ENCODE data around the gene SH3RF3.

Gene SH3RF3

DNA sequence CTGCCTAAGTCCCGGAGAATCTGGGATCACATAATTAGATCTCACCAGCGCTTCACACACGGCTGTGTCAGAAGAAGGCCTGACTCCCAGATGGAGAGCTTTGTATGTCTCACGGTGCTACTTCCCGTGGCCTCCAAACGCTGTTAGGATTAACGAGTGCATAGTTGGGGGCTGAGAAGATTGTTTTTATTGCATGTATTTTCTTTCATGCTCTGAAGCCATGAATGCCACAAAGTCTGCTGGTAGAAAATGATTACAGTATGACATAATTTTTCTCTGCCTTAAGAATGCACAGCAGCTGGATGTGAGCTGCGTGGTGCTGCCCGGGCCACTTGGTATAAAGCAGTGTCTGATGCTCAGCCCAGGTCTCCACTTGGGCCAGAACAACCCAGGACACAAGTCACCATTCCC is 318.3 kb downstream of the SH3RF3 start:
- peak; percentile 58 for DNase-seq

DNA sequence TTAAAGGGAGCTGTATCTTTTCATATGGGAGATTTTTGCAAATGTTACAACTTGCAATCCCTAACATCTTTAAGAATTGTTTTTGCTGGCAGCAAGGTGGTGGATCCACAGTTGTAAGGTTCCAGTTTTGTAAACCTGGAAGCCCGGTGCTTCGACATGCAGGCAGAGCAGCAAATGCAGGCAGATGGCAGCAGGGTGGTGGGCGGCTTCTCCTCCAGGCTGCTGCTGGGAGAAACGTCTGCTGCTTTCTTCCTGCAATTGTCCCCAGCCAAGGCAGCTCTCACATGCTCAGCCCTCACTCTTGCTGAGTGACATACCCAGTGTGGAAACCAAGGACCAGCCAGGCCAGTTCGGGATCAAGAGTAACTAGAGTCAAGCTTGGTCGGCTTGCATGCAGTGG is 318.8 kb downstream of the SH3RF3 start:
- no peak for DNase-seq

DNA sequence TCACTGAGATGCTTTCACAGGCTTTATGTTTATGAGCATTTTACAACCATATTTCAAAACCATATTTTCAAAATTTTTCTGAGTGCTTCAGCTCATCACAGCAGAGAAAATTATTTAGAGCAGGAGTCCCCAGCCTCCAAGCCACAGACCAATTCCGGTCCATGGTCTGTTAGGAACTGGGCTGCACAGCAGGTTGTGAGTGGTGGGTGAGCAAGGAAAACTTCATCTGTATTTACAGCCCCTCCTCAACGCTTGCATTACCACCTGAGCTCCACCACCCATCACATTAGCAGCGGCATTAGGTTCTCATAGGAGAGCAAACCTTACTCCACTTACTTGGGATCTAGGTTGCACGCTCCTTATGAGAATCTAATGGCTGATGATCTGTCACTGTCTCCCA is 319.2 kb downstream of the SH3RF3 start:
- DNase-seq = no peak

DNA sequence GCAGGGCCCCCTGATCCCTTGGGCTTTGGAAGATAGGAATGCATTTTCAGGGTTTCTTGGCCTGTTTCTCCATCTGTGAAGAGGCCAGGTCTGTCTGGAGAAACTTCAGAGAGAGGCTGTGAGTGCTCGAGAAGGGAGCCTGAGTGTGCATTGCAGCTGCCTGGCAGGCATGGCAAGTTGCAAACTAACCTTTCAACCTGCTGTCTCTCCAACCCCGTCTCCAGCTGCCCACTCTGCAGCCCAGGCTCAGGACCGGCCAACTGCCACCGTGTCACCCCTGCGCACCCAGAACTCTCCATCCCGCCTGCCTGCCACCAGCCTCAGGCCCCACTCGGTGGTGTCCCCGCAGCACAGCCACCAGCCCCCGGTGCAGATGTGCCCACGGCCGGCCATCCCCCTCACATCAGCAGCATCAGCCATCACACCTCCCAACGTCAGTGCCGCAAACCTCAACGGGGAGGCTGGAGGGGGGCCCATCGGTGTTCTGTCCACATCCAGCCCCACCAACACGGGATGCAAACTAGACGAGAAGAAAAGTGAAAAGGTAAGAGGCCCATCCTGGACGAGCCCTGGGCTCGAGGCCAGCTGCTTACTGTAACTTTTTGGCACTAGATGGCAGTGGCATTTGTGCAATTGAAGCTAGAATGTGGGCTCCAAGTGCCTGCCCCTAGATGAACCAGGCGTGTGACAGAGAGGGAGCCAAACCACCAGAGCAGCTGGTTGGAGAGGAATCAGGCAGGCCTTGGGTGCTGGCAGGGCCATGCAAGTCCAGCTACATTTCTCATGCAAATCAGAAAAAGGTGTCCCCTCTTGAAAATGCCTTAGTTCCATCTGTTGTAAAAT is 320.2 kb downstream of the SH3RF3 start:
- no peak for DNase-seq

DNA sequence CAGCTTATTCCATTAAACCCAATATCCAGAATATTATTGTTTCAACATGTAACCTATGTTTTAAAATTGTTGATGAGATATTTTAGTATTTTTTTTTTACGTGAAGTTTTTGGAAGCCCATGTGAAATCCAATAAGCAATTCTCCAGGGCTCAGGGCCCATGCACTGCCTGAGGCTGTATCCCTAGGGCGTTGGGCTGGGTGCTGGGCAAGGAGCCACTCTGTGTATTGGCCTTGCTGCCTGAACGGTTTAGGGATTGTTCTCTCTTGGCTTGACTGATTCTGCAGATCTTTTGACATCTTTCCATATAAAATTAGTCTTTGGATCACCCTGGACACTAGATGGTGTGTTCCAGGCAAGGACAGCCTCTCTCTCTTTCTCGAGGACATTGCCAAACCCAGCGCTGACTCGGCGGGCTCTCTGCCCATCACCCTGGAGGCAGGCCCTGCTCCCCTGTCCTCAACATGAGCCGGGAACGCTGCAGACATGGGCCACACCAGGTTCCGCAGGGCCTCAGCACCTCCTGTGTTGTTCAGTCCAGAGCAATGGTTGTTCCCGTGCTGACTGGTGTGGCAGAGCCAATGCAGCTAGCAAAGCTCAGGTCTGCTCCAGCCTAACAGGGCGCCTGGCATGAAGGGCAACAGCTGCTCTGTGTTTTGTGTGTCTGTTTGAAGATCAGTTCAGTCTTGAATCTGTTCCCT is 321.7 kb downstream of the SH3RF3 start:
- DNase-seq = no peak

DNA sequence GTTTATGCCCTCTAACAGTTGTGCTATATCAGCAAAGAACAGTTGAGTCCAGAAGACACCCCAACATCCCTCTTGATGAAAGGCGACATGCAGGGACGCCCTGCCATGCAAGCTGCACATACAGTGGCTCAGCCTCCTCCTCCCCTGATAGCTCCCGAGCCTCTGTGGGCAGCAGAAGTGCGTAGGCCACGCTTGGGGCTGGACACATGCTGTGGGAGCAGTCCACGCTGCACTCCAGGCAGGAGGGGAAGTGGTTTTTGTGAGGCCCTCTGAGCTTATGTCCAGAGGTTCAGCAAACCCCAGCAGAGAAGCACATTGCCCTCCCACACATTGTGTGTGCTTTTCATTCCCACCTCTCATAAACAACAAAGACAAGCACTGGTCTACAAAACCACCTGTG is 322.7 kb downstream of the SH3RF3 start:
- no peak for DNase-seq

DNA sequence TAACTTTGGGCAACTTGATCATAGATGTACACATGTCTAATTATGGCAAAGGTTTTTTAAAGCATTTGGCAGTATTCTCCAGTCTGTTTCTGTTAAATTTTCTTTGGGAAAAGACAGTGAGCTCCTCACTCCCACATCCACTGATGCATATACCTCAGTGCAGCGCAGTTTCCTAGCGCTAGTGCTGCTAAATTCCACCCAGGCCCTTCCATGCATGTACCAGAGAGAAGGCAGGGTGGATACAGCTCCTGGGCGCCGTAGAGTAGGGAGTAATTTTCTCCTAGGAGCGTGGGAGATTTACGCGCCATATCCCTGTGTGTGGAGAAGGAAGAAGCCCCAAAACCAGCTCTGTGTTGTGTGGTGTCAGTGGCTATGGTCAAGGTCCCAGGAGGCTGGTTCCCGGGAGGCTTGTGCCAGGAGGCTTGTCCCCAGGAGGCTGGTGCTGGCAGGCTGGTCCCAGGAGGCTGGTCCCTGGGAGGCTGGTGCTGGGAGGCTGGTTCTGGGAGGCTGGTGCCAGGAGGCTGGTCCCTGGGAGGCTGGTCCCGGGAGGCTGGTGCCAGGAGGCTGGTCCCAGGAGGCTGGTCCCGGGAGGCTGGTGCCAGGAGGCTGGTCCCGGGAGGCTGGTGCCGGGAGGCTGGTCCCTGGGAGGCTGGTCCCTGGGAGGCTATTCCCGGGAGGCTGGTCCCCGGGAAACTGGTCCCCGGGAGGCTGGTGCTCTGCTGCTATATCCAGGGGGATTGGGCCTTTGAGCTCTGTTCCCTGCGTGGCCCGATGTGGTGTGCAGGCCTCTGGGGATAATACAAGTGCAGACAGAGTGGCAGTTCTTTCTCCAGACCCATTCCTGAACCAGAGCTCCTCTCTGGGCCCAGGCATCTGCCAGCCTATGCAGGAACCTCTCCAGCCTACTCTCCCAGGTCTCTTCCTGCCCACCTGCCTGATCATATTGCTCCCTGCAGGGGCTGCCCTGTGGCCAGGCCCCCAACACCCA is 323.6 kb downstream of the SH3RF3 start:
- DNase-seq = no peak

DNA sequence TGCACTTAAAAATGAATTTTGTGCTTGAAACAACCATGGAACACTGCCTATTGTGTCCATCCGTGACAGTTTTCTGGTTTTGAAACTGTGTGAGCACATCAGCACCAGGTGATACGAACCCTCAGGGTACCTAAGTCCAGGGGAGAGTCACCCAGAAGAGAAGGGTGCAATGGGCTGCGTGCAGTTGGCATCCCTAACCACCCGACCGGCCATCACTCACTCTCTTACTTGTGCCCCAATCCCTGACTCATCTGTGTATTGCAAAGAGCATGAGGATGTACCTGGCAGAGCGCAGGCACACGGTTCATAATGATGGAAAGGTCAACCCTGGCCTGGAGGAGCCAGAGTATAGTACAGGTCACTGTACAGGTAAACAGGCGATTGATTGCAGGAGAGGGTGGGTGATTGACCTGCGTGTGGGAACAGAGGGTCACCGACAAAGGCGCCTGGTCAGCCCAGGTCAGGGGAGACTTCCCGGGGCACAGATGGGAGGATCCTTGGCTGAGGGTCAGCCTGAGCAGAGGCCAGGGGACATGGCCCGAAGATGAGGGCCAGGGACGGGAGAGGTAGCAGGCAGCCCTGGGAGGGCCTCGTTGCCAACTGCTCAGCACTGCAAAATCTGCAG is 324.5 kb downstream of the SH3RF3 start:
- no peak for DNase-seq

DNA sequence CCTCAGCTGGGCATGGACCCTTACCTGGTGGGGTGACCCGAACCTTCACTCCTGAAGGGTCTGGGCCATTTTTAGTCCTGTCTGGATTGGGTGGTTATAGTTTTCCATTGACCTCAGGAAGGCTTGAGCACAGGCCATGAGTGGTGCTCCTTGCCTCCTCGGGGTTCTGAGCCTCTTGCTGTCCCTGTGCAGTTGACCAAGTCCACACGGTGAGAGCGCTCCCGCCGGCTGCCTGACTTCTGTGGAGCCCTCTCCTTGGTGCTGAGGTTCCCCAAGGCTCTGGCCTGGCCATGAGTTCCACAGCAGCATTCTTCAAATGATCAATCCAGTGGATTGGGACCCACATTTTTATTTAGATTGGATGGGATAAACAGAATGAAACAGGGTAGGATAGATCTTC is 325.3 kb downstream of the SH3RF3 start:
- DNase-seq = no peak

DNA sequence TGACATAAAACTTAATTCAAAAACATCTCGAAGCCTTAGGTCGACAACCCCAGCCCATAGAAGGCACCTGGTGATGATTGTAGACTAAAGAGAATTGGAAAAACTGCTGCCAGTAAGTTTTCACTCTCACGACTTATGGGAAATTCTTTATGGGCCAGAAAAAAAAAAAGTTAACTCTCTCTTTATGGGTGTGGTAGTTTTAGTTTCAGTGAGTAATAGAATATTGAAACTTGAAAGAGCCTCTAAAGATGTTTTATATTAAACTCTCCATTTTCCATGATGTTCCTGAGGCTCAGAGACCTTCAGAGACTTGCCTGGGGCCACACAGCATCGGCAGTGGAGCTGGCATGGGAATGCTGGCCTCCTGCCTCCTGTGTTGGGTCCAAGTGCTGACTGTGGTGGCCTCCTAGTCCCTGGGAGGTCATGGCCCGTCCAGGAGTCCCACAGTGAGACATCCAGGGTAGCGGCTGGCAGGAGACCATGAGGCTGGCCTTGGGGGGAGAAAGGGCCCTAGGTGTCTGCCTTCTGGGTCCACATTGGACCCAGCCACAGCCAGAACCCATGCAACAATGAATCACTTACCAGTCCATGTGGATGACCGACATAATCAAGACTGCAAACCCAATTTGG is 325.9 kb downstream of the SH3RF3 start:
- no peak for DNase-seq

DNA sequence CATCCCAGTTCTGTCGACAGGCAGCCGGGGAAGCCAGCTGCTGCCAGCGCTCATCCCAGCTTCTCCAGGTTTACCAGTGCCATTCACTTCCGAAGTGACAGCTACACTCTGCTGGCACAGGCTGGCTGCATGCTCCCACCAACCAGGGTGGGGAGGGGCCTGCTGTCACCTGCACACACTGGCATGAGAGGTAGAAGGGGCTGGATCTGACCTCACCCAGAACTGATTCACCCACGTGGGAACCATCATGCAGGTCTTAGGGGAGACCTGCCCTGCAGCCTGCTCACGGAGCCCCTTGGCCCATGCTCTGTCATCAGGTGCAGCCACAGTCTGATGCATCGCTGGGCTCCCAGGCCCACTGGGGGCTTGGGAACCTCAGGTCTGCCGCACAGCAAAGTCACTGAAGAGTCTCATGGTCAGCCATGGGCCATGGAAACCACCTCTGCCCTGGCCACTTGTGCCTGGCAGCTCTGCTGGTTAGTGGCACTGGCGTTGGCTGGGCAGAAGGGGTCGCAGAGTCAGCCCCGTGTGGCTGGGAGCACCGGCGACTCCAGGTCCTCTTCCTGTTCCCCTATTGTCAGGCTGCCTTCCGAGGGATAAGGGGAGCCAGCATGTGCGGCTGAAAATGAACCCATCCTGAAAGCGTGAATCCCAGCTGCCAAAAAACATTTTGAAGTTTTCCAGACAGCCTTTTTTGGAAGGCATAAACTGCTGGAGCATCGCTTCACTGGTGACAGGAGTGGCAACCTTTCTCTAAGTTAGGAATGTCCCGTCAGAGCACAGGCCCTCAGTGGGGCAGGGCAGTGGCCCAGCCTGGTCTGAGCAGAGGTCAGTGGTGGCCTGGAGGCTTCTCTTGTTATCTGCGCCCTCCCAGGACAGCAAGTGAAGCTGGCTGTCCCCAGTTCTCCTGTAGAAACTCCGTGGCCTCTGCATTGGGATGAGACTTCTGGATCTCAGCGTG is 327.0 kb downstream of the SH3RF3 start:
- no peak for DNase-seq

DNA sequence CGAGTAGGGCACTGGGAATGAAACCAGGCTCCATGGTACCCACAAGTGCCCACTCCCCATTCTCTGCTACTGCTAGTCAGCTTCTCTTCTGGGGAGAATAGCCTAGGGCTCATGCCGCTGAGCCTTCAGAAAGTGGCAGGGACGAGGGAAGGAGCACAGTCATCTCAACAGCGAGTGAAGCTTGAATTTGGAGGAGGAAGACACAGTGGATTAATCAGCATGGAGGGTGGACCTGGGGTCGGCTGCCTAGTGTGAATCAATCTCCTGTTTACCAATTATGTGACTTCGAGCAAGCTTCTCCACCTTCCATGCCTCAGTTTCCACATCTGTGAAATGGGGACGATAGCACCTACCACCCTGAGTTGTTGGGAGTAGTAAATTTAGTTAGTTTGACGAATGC is 327.8 kb downstream of the SH3RF3 start:
- DNase-seq = no peak

DNA sequence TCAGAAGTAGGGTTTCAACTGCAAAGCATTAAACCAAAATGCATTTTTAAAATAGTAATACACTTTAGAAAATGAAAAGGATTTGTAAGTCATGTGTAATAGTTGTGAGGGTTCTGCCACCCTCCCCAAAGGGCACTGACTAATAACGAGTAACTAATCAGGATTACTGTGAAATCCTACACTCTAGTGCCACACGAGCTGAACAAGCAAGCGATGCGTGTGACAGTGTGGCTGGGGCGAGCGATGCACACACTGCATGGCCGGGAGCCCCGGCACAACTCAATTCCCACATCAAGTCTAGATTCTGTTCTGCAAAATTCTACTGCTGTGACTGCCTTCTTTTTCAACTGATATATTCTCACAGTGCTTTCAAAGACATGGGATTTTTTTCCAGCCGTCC is 328.4 kb downstream of the SH3RF3 start:
- no peak for DNase-seq

DNA sequence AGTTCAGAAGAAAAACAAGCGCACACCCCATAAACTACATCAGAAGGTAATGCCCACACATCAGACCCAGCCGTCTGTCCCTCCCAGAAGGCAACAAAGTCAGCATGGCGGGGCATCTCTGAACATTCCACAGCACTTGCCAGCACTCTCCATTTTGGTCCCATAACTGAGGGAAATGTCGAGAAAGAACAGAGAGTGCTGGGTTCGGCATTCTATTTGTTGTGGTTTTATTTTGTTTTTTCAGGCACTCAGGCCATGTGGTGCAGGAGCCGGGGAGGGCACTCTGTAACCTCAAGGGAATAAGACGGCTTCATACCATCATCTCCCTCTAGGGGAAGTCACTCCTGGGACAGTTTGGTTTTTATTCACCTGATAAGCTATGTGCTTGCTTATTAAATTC is 328.8 kb downstream of the SH3RF3 start:
- no peak for DNase-seq

DNA sequence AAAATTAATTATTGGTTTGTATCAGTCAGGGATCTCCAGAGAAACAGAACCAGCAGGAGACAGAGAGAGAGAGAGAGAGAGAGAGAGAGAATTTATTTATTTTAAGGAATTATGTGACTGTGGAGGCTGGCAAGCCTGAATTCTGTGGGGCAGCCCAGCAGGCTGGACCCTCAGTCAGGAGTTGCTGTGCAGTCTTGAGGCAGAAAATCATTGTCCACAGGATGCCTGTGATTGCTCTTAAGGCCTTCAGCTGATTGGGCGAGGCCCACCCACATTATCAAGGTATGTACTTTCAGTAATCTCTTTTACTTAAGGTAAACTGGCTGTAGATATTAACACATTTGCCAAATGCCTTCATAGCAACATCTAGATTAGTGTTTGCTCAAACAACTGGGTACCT is 329.5 kb downstream of the SH3RF3 start:
- no peak for DNase-seq

DNA sequence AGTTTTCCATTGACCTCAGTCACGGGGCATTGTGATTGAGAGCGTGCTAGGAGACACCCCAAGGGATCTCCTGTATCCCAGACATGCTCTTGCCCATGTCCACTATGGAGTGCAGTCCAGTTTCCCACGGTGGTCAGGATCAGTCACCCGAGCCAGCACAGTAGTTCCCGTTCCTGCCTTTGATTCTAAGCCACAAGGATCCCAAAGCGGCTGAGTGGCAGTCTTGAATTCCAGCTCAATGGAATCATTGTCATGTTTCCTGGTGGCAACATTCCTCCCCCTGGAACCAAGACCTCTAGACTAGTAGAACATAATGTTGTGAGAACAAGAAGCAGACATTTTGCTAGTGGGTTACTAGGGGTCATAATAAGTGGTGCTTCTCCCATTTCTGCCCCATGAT is 330.5 kb downstream of the SH3RF3 start:
- DNase-seq = no peak

DNA sequence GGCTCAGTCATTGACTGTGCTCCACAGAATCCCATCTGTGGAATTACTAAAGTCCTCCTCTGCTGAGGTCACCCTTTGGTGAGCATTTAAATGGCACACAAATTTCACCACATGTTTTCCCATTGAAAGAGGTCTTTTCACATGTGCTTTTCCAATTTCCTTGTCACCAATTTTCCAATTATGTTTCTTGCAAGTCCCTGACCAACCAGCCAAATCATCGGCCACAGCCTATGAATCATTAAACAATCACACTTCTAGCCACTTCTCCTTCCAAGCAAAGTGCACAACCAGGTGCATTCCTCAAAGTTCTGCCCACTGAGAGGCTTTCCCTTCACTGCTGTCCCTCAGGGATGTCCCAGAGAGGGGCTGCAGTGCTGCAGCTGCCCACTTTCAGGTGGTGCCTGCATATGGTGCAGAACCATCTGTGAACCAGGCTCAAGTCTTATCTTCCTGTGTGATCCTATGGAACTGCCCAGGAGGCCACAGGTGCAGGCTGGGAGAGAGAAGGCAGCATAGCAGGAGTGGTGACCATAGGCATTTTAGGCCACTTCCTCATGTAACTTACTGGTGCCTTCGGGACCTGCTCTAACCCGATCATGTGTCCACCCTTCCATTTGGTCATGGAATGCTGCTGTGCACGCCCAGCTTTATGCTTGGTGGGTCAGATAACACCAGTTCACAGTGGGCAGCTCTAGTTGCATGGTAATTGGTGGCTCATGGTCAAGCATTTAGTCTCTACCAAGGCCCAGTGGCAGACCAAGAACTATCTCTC is 331.7 kb downstream of the SH3RF3 start:
- no peak for DNase-seq

DNA sequence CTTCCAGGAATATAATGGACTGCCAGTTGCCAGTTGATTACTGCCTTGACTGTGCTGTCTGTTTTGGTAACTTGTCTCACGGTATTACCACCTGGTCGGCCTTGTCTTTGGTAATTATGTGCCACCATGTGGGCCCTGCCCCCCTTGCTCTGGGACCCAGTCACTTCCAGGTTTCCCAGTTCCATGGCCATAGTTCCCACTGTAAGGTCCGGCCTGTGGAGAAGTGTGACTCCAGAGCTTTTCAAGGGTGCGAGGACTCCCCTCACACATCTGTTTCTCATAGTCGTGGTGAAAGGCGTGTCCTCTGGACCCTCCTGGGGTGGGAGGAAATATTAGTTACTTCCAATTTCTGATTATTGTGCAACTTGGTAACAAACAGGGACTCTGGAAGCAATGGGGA is 334.2 kb downstream of the SH3RF3 start:
- DNase-seq = no peak

DNA sequence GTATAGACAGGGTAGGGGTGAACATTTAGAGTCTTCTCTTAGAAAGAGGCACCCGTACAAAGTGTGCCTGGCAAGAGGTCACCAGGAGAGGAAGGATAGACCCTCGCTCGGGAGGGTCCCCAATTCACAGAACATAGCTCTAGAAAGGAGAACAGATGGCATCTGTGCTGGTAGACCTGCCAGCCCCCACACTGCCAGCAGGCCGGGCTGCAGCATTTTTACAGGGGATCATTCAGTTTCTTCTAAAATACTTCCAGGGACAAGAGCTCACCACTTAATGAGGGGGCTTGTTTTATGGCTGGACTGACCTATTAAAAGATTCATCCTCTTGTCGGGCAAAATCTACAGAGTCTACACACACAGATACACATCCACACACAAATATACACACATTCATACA is 334.9 kb downstream of the SH3RF3 start:
- no peak for DNase-seq

Measured in T1000 (cell line).